ENCODE results near the gene CACFD1. TPM values are rescaled to one million over a fixed set of nuclear protein-coding genes. Genes with fewer than 3 reads are reported as not detected.

CACFD1 gene
- polyA plus RNA-seq, 1 donor from 2014 or later: 75.4 TPM

DNA sequence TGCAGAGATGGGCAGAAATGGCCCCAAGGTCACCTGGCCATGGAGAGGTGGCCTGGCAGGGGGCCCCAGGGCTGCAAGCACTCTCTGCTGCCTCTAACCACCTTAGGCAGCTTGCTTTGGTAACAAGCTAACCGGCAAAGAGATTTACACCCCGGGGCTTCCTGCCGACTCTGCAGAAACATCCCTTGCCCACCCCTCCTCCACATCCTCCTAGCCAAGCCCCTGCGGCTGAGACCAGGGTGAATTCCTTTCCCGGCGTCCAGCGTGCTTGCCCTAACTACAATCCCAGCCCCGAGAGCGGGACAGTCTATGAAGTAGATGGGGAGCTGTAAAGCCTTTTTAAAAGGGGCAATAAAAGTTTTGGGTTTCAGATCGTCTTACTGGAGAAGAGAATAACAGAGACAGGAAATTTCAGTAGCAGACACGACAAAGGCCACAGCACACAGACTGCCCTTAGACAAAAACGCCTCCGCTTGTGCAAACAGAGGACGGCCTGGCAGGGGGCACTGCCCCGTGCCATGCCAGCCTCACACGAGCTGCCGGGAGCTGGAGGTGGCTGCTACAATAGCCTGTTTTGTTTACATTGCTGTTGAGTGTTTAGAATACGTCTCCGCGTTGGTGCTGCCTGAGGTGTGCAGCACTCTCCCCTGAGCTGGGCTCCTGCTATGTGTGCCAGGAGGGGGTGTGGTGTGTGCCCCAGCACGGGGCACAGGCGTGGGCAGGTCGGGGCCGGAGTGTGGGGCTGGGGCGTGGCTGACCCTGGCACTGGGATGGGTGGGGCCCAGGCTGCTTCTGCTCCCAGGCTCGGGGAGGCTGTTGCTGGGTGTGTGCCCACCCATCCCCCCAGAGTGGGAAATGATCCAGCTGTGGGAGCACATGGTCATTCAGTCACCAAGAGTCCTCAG is 49.7 kb downstream of the CACFD1 start:
- Histone ChIP-seq H3K79me2 (replicated peaks; ENCODE audit: insufficient read depth, low read length) (no peaks in the 10 kb centered on the region), H3K9ac (ENCODE audit: low read length) (no peak overlapping the region), H3K4me3 (ENCODE audit: low read length) (no peak overlapping the region), H4K20me1 (ENCODE audit: insufficient read depth) (no peaks in the 10 kb centered on the region), H3K9me2 (ENCODE audit: insufficient read depth, low read length) (no peaks in the 10 kb centered on the region), H2AFZ (ENCODE audit: low read depth, low read length) (no peak overlapping the region), H3F3A (ENCODE audit: insufficient read depth, low read length, poor library complexity, severe bottlenecking) (no peaks in the 10 kb centered on the region), H3K27ac (ENCODE audit: low read length) (no peak overlapping the region), H3K36me3 (ENCODE audit: insufficient read depth, low read length) (no peaks in the 10 kb centered on the region), H3K4me2 (ENCODE audit: low read length) (no peak overlapping the region), H3K9me3 (ENCODE audit: low read length) (no peaks in the 10 kb centered on the region), H3K27me3 (ENCODE audit: insufficient read depth, low read depth, low read length) (no peaks in the 10 kb centered on the region)
- TF ChIP-seq POLR2AphosphoS5 (IDR thresholded peaks at IDR 0.05) (no peak), EZH2 (IDR thresholded peaks at IDR 0.05; ENCODE audit: borderline replicate concordance, insufficient read depth, low read length, poor library complexity, severe bottlenecking) (no peak), REST (IDR thresholded peaks at IDR 0.05; ENCODE audit: borderline replicate concordance) (no peak)

- no peak overlapping the region for H3K4me2 ChIP-seq (ENCODE audit: low read length)
- no peaks in the 10 kb centered on the region for H3K9me2 ChIP-seq (ENCODE audit: insufficient read depth, low read length)
- no peaks in the 10 kb centered on the region for H4K20me1 ChIP-seq (ENCODE audit: insufficient read depth)
- TF ChIP-seq REST (IDR thresholded peaks at IDR 0.05; ENCODE audit: borderline replicate concordance) (no peak), SMC3 (conservative IDR thresholded peaks at IDR 0.05; ENCODE audit: poor library complexity) (no peak), RAD21 (conservative IDR thresholded peaks at IDR 0.05) (no peak), CTCF (IDR thresholded peaks at IDR 0.05; ENCODE audit: poor library complexity, severe bottlenecking) (no peak)
- no peaks in the 10 kb centered on the region for H3K36me3 ChIP-seq (ENCODE audit: insufficient read depth, low read length)
- no peak overlapping the region for H2AFZ ChIP-seq (ENCODE audit: low read depth, low read length)
- no peak overlapping the region for H3K9ac ChIP-seq (ENCODE audit: low read length)
- no peaks in the 10 kb centered on the region for H3K79me2 ChIP-seq (replicated peaks; ENCODE audit: insufficient read depth, low read length)
- H3K4me3 ChIP-seq (ENCODE audit: low read length): no peak overlapping the region
- H3K27ac ChIP-seq (ENCODE audit: low read length): no peak overlapping the region
- H3K9me3 ChIP-seq (ENCODE audit: low read length): no peaks in the 10 kb centered on the region
- no peaks in the 10 kb centered on the region for H3K27me3 ChIP-seq (ENCODE audit: insufficient read depth, low read depth, low read length)
- H3F3A ChIP-seq (ENCODE audit: insufficient read depth, low read length, poor library complexity, severe bottlenecking): no peaks in the 10 kb centered on the region
Measured at GRCh38 chr9:133510926-133511505, 51.2 kb downstream of the CACFD1 start.
